HEK293T (cell line): ENCODE results near the gene ZGPAT.
A peak's percentile ranks its signal among the peaks of the same experiment; 100 is the strongest.

ENCODE experiments used
- CTCF ChIA-PET: fragments of 350-600 bp; formaldehyde crosslinking; extraction: SDS; loops from one replicate; lab custom pipeline; 2021; ENCODE audit warnings: antibody characterized with exemption, inconsistent platforms; lab: Yijun Ruan, JAX
- POLR2A ChIA-PET: fragments of 350-600 bp; formaldehyde crosslinking; extraction: SDS; loops from one replicate; lab custom pipeline; 2020; ENCODE audit warnings: antibody characterized with exemption, inconsistent platforms; lab: Yijun Ruan, JAX
- DNase-seq: peaks from one replicate; pipeline ENCODE4 v3.0.0; 2012; ENCODE audit warnings: mixed read lengths; ENCODE audit errors: extremely low spot score
- ARNT ChIP-seq: fragments of 450-650 bp; IDR thresholded peaks from 2 replicates; pipeline ENCODE4 v1.6.1; 2017; ENCODE audit warnings: mild to moderate bottlenecking
- BHLHE40 ChIP-seq: fragments of 450-650 bp; IDR thresholded peaks from 2 replicates; pipeline ENCODE4 v1.6.1; 2016; ENCODE audit warnings: mild to moderate bottlenecking, moderate library complexity, borderline replicate concordance
- CTBP1 ChIP-seq: fragments of 450-650 bp; IDR thresholded peaks from 2 replicates; pipeline ENCODE4 v1.6.1; 2016; ENCODE audit warnings: borderline replicate concordance
- ELF4 ChIP-seq: fragments of 450-650 bp; IDR thresholded peaks from 2 replicates; pipeline ENCODE4 v1.6.1; 2017; ENCODE audit warnings: antibody characterized with exemption
- FOXA1 ChIP-seq: fragments of 450-650 bp; IDR thresholded peaks from 2 replicates; pipeline ENCODE4 v1.6.1; 2016; ENCODE audit warnings: mild to moderate bottlenecking
- FOXK2 ChIP-seq: fragments of 450-650 bp; IDR thresholded peaks from 2 replicates; pipeline ENCODE4 v1.6.1; 2016; ENCODE audit warnings: mild to moderate bottlenecking
- FOXM1 ChIP-seq: fragments of 450-650 bp; IDR thresholded peaks from 2 replicates; pipeline ENCODE4 v1.6.1; 2017; ENCODE audit warnings: mild to moderate bottlenecking, borderline replicate concordance
- HDGF ChIP-seq: fragments of 450-650 bp; IDR thresholded peaks from 2 replicates; pipeline ENCODE4 v1.6.1; 2017; ENCODE audit warnings: antibody characterized with exemption, borderline replicate concordance
- L3MBTL2 ChIP-seq: fragments of 450-650 bp; conservative IDR thresholded peaks from 2 replicates; pipeline ENCODE4 v1.6.1; 2016; ENCODE audit warnings: mild to moderate bottlenecking
- LEF1 ChIP-seq: fragments of 450-650 bp; IDR thresholded peaks from 2 replicates; pipeline ENCODE4 v1.6.1; 2017; ENCODE audit warnings: mild to moderate bottlenecking, borderline replicate concordance
- NFRKB ChIP-seq: fragments of 450-650 bp; IDR thresholded peaks from 2 replicates; pipeline ENCODE4 v1.6.1; 2016; ENCODE audit warnings: mild to moderate bottlenecking, moderate library complexity
- PKNOX1 ChIP-seq: fragments of 450-650 bp; IDR thresholded peaks from 2 replicates; pipeline ENCODE4 v1.6.1; 2016
- SP1 ChIP-seq: fragments of 450-650 bp; IDR thresholded peaks from 2 replicates; pipeline ENCODE4 v1.6.1; 2017
- SUZ12 ChIP-seq: fragments of 450-650 bp; IDR thresholded peaks from 2 replicates; pipeline ENCODE4 v1.6.1; 2016; ENCODE audit warnings: mild to moderate bottlenecking
- TARDBP ChIP-seq: fragments of 450-650 bp; IDR thresholded peaks from 2 replicates; pipeline ENCODE4 v1.6.1; 2016
- ZNF384 ChIP-seq: fragments of 450-650 bp; IDR thresholded peaks from 2 replicates; pipeline ENCODE4 v1.6.1; 2016

ZGPAT gene

DNA sequence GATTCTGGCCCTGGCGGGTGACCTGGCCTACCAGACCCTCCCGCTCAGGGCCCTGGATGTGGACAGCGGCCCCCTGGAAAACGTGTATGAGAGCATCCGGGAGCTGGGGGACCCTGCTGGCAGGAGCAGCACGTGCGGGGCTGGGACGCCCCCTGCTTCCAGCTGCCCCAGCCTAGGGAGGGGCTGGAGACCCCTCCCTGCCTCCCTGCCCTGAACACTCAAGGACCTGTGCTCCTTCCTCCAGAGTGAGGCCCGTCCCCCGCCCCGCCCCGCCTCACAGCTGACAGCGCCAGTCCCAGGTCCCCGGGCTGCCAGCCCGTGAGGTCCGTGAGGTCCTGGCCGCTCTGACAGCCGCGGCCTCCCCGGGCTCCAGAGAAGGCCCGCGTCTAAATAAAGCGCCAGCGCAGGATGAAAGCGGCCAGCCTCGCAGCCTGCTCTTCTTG, 30.9 kb downstream of the ZGPAT start:
- no peak for TF ChIP-seq ARNT
- TF ChIP-seq ELF4, result no peak
- TF ChIP-seq CTBP1, result no peak
- TF ChIP-seq SUZ12, result no peak
- DNase-seq, result peak; percentile 45
- CTCF ChIA-PET, result interaction anchor here (1.4 kb wide), 1 partner anchor 31 kb away, joined by 3 read pairs; the partner anchor contains the start of genes ARFRP1 and ZGPAT
- POLR2A ChIA-PET, result interaction anchor here (1.0 kb wide), 1 partner anchor 31 kb away, joined by 5 read pairs; the partner anchor contains the start of genes ARFRP1 and ZGPAT

DNA sequence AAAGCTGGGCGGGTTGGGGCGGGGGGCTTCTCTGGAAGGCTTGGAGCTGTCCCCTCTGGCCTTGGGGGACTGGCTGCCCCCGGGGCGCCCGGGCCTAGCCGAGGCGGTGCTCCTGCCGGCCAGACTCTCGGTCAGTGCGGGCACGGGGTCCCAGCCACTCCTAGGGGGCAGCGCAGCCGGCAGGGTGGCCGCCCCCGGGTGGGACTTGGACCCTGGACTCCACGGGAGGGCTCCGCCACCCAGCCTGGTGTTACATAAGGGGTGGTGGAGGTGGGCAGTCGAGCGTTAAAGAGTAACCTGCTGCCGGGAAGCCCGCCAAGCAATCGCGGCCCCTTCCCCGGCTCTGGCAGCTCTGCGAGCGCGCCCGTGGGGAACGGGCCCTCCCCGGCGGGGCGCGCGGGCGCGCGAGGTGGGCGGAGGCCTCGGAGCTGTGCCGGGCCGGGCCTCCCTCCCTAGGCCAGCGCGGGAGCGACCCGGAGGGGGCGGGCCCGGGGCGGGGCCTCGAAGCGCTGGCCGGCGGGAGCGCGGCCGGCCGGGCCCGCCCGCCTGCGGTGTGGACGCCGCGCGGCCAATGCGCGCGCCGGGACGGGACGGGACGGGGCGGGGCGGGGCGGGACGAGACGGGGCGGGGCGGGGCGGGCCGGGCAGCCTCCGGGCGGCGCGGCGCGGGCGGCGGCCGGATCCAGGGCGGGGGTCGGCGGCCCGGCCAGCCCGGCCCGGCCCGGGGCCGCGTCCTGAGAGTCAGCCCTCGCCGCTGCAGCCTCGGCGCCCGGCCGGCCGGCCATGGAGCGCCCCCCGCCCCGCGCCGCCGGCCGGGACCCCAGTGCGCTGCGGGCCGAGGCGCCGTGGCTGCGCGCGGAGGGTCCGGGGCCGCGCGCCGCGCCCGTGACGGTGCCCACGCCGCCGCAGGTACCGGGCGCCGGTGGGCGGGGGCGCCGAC, 31.6 kb downstream of the ZGPAT start, which contains the start of gene SLC2A4RG:
SLC2A4RG (plus strand) TSS at position 647 of the 940 bp plus-strand sequence; CDS start at position 784, 137 bp downstream.
- CTCF ChIA-PET, result interaction anchor here (1.4 kb wide), 1 partner anchor 31 kb away, joined by 3 read pairs; the partner anchor contains the start of genes ARFRP1 and ZGPAT
- TF ChIP-seq BHLHE40 (no peak), ARNT (no peak), LEF1 (no peak), HDGF (no peak), SP1 (no peak), ZNF384 (no peak)
- peak; percentile 94 for DNase-seq
- POLR2A ChIA-PET, result interaction anchor here (0.6 to 1.0 kb wide), 2 partner anchors 31 to 32 kb away, joined by 3 to 5 read pairs; partner anchors contain the start of genes ARFRP1 and ZGPAT

- CTCF ChIA-PET, result no interaction called here
- no peak for TF ChIP-seq HDGF
- TF ChIP-seq NFRKB, result no peak
- no peak for TF ChIP-seq L3MBTL2
- no peak for TF ChIP-seq TARDBP
- no peak for TF ChIP-seq ELF4
- TF ChIP-seq ZNF384, result no peak
- no peak for TF ChIP-seq FOXM1
- POLR2A ChIA-PET, result interaction anchor here (1.3 to 1.6 kb wide), 4 partner anchors 11 to 125 kb away, joined by 7 to 14 read pairs (median 8); partner anchors contain the start of genes ARFRP1, RTEL1, TPD52L2 and ZGPAT
- peak; percentile 49 for DNase-seq
Measured at GRCh38 chr20:63740070-63740626, 32.3 kb downstream of the ZGPAT start.

DNA sequence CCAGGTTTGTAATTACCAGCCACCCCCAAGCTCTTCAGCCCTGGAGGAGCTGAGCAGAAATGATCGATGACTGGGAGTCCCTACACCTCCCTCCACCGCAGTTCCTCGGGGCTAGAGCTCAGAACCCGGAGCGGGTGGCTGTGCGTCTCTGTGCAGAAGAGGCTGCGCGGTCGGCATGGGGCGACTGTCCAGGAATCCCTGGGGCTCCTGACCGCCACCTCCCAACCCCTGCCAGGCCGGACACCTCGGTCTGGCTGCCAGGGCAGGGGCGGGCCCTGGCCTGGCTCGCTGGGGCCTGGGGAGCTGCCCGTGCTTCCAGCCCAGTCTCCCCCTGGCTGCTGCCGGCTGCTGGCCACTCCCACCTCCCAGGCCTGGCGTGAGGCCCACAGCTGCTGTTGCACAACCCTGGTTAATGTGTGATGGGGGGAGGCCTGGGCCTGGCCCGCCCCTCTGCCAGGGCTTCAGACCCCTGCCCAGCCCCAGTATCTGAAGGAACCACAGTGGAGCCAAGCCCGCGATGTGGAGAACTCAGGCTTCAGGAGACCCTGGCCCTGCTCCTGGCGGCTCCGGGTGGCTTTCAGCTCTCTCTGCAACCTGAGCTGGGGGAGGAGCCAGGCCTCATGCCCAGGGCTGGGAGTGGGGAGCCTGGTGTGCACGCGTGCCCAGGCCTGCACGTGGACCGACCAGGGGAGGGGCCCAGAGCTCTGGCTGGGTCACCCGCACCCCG, 33.0 kb downstream of the ZGPAT start:
- POLR2A ChIA-PET, result interaction anchor here (0.5 to 1.6 kb wide), 5 partner anchors 10 to 124 kb away, joined by 3 to 14 read pairs (median 8); partner anchors contain the start of genes ARFRP1, RTEL1, STMN3 and TPD52L2

GRCh38 chr20:63741354-63741675, 33.5 kb downstream of the ZGPAT start:
- TF ChIP-seq ELF4, result no peak
- no peak for TF ChIP-seq SP1
- TF ChIP-seq FOXK2, result no peak
- no peak for TF ChIP-seq LEF1
- no peak for TF ChIP-seq CTBP1
- no peak for TF ChIP-seq TARDBP
- TF ChIP-seq HDGF, result no peak
- TF ChIP-seq SUZ12, result no peak
- no peak for TF ChIP-seq FOXA1
- no peak for TF ChIP-seq L3MBTL2
- no peak for TF ChIP-seq ZNF384
- no peak for TF ChIP-seq NFRKB
- no peak for TF ChIP-seq PKNOX1
- TF ChIP-seq FOXM1, result no peak
- TF ChIP-seq ARNT, result no peak
- TF ChIP-seq BHLHE40, result no peak
- ChIA-PET POLR2A (interaction anchor here (0.5 to 1.6 kb wide), 5 partner anchors 9 to 124 kb away, joined by 3 to 14 read pairs (median 8); partner anchors contain the start of genes ARFRP1, RTEL1, STMN3 and TPD52L2), CTCF (no interaction called here)
- DNase-seq, result no peak

More for the DNA sequence above, 33.0 kb downstream of the ZGPAT start:
- TF ChIP-seq TARDBP (no peak), HDGF (no peak), PKNOX1 (0 out of 2 replicates have a peak, but pooled peaks have one; percentile 13), ELF4 (no peak)
- CTCF ChIA-PET, result no interaction called here
- peak; percentile 70 for DNase-seq

GRCh38 chr20:63741676-63742380, 34.0 kb downstream of the ZGPAT start:
- CTCF ChIA-PET, result no interaction called here

More at GRCh38 chr20:63741676-63742380, 34.0 kb downstream of the ZGPAT start:
- DNase-seq, result no peak
- POLR2A ChIA-PET, result interaction anchor here (0.9 to 1.6 kb wide), 5 partner anchors 9 to 123 kb away, joined by 3 to 14 read pairs (median 8); partner anchors contain the start of genes ARFRP1, RTEL1, TPD52L2 and ZGPAT
- TF ChIP-seq FOXA1 (no peak), SUZ12 (no peak), FOXK2 (no peak), NFRKB (no peak), BHLHE40 (no peak), ARNT (no peak), TARDBP (no peak), HDGF (no peak), SP1 (no peak), CTBP1 (no peak), FOXM1 (no peak), PKNOX1 (no peak), LEF1 (no peak), ELF4 (no peak), ZNF384 (no peak)
